Measurements from ENCODE around the gene TMEM267. TPM values are rescaled to one million over a fixed set of nuclear protein-coding genes. Genes with fewer than 3 reads are reported as not detected.

Gene TMEM267
- total and polyA plus RNA-seq, 2 of the 4 experiments (the other 2 are of a cell fraction), result 9.2 to 12.0 TPM

- Histone ChIP-seq H2AK5ac (ENCODE audit: low read depth, low read length) (no peak overlapping the region), H3K4me1 (ENCODE audit: control insufficient read depth, insufficient read depth, low read length) (no peaks in the 10 kb centered on the region), H4K8ac (ENCODE audit: low read depth in 2 of 2, low read length in 2 of 2) (no peak overlapping the region), H3K4me2 (ENCODE audit: low read depth, low read length) (no peak overlapping the region), H3K27me3 (ENCODE audit: control insufficient read depth, insufficient read depth, low read length) (no peaks in the 10 kb centered on the region), H4K20me1 (ENCODE audit: insufficient read depth, low read length) (no peaks in the 10 kb centered on the region), H3K79me1 (ENCODE audit: low read depth in 1 of 2, low read length in 2 of 2) (no peaks in the 10 kb centered on the region; a peak in 1 of 4 replicates), H4K5ac (ENCODE audit: low read depth, low read length) (no peak overlapping the region), H3K14ac (replicated peaks; ENCODE audit: low read depth, low read length) (no peak overlapping the region), H2AFZ (replicated peaks; ENCODE audit: low read length, poor library complexity) (no peak overlapping the region), H3K4me3 (ENCODE audit: insufficient read depth, low read depth, low read length) (no peak overlapping the region), H3K27ac (ENCODE audit: insufficient read depth, low read length) (no peak overlapping the region), H2BK120ac (ENCODE audit: low read depth, low read length) (no peak overlapping the region), H3K9me3 (ENCODE audit: control insufficient read depth, insufficient read depth, low read length) (no peaks in the 10 kb centered on the region), H4K91ac (ENCODE audit: insufficient read depth, low read depth, low read length) (no peak overlapping the region), H3K18ac (ENCODE audit: low read depth, low read length) (no peak overlapping the region), H3K4ac (ENCODE audit: low read depth, low read length) (no peak overlapping the region), H2BK5ac (ENCODE audit: low read depth, low read length, poor library complexity, severe bottlenecking) (no peak overlapping the region), H3K9me1 (ENCODE audit: insufficient read depth, low read length) (no peaks in the 10 kb centered on the region), H3K36me3 (ENCODE audit: control insufficient read depth, insufficient read depth, low read length) (no peaks in the 10 kb centered on the region), H3K9ac (ENCODE audit: low read depth, low read length) (no peak overlapping the region), H2AK9ac (replicated peaks; ENCODE audit: low read depth, low read length, poor library complexity) (no peak overlapping the region), H3K23ac (ENCODE audit: low read depth, low read length) (no peak overlapping the region), H2BK20ac (ENCODE audit: low read depth, low read length) (no peak overlapping the region), H2BK15ac (ENCODE audit: low read depth, low read length) (no peak overlapping the region), H3K56ac (ENCODE audit: extremely low read depth, insufficient read depth, low read length) (no peak overlapping the region)
- ATAC-seq (ENCODE audit: low read depth), result no peak
- no peak for DNase-seq
- POLR2A ChIA-PET (ENCODE audit: unreplicated experiment), result no interaction called here
- CTCF ChIA-PET, result interaction anchor here (0.7 kb wide), 1 partner anchor 18 kb away, joined by 5 read pairs; no protein-coding TSS in a partner anchor
- intact Hi-C loops (cut with micrococcal nuclease) (no loop called here), dilution Hi-C loops (cut with HindIII; ENCODE audit: low sequenced_read_pairs, unreplicated experiment) (no loop called here), in situ Hi-C loops (cut with MboI; ENCODE audit: low sequenced_read_pairs) (loop anchor here (25.0 kb wide), 1 partner anchor 579 kb away; no protein-coding TSS in a partner anchor)
- no TSS peak for BruUV-seq (replicated peaks)
- no CpG with 5 or more reads among the region's 1 CpG for WGBS, 2 experiments (ENCODE audit: extremely low coverage in 2 of 2, insufficient read length in 1 of 2)
- TF ChIP-seq CEBPB (IDR thresholded peaks at IDR 0.05; ENCODE audit: low read depth, low read length) (peak; percentile 73), RCOR1 (IDR thresholded peaks at IDR 0.05; ENCODE audit: insufficient replicate concordance, low read length) (no peak)
Measured at GRCh38 chr5:43491326-43491725, 7.7 kb upstream of the TMEM267 start.

Data from IMR-90 (cell line).